Hepatocyte (in vitro differentiated cells): Measurements from ENCODE around the gene TPGS1.

Source experiments
- CTCF ChIP-seq: fragments of 200-600 bp; sonication (generic); IDR thresholded peaks from 2 replicates; pipeline ENCODE4 v1.5.1; 2016; ENCODE audit warnings: antibody characterized with exemption, mild to moderate bottlenecking; ENCODE audit not compliant: poor library complexity
- EZH2 ChIP-seq: fragments of 200-600 bp; sonication (generic); IDR thresholded peaks from 2 replicates; pipeline ENCODE4 v1.6.1; 2016; ENCODE audit warnings: antibody characterized with exemption, mild to moderate bottlenecking, borderline replicate concordance
- EZH2phosphoT487 ChIP-seq: fragments of 200-600 bp; sonication (generic); IDR thresholded peaks from one replicate; pipeline ENCODE4 v1.6.1; 2018; ENCODE audit warnings: antibody characterized with exemption, mild to moderate bottlenecking, low read depth, moderate library complexity; ENCODE audit not compliant: unreplicated experiment, severe bottlenecking

GRCh38 chr19:536881-537404 is 29.6 kb downstream of the TPGS1 start:
- TF ChIP-seq CTCF: no peak
- TF ChIP-seq EZH2: no peak
- no peak for TF ChIP-seq EZH2phosphoT487
